NCI-H82 treated with DMSO at 0.1 percent for 48 hours (cell line): ENCODE data around the gene BORA.
"Not testable (repeated sequence)": the region's sequence is repeated elsewhere in the genome, so short reads cannot be mapped to it uniquely, and the experiment has no call there.

Experiments used
- DNase-seq: peaks from one replicate; lab custom pipeline; 2025; ENCODE audit not compliant: unreplicated experiment; lab: John Stamatoyannopoulos, UW

BORA gene

GRCh38 chr13:72727417-72728289 is at the start of gene BORA, which contains the start of gene MZT1:
Gene BORA (plus strand): TSS chr13:72727923. CDS start chr13:72728941, 1,018 bp downstream.
Gene MZT1 (minus strand): TSS chr13:72727629. CDS start chr13:72727602, 27 bp downstream.
- peak; percentile 94 for DNase-seq

- no peak for DNase-seq
These were observed 49.4 kb upstream of the BORA start for GRCh38 chr13:72678312-72678711.

GRCh38 chr13:72680353-72680752 is 47.4 kb upstream of the BORA start:
- DNase-seq, result no peak

- DNase-seq, result no peak
These were observed 41.0 kb upstream of the BORA start for GRCh38 chr13:72686766-72687165.

GRCh38 chr13:72689181-72689696 is 38.5 kb upstream of the BORA start:
- no peak for DNase-seq

GRCh38 chr13:72692884-72693514 is 34.7 kb upstream of the BORA start:
- DNase-seq, result no peak

- DNase-seq, result no peak
These were observed 33.9 kb upstream of the BORA start for GRCh38 chr13:72693832-72694231.

- no peak for DNase-seq
These were observed 33.4 kb upstream of the BORA start for GRCh38 chr13:72694314-72694713.

- DNase-seq, result no peak
These were observed 31.1 kb upstream of the BORA start for GRCh38 chr13:72696579-72696978.

GRCh38 chr13:72698164-72698563 is 29.6 kb upstream of the BORA start:
- no peak for DNase-seq

GRCh38 chr13:72700509-72700908 is 27.2 kb upstream of the BORA start:
- DNase-seq, result no peak

GRCh38 chr13:72716776-72717175 is 10.9 kb upstream of the BORA start:
- DNase-seq, result no peak

GRCh38 chr13:72726185-72726584 is 1.5 kb upstream of the BORA start:
- not testable (repeated sequence) for DNase-seq

- no peak for DNase-seq
These were observed 852 bp upstream of the BORA start for GRCh38 chr13:72726726-72727416.

GRCh38 chr13:72728290-72728605 is 525 bp downstream of the BORA start:
- DNase-seq, result no peak

- no peak for DNase-seq
These were observed 9.3 kb downstream of the BORA start for GRCh38 chr13:72737033-72737432.

- DNase-seq, result no peak
These were observed 12.3 kb downstream of the BORA start for GRCh38 chr13:72740015-72740414.

GRCh38 chr13:72745260-72745659 is 17.5 kb downstream of the BORA start:
- DNase-seq, result no peak

GRCh38 chr13:72751220-72751619 is 23.5 kb downstream of the BORA start:
- DNase-seq, result no peak

- no peak for DNase-seq
These were observed 26.4 kb downstream of the BORA start for GRCh38 chr13:72754111-72754510.

- DNase-seq, result no peak
These were observed 30.2 kb downstream of the BORA start for GRCh38 chr13:72757792-72758535.
